Activated naive CD4-positive, alpha-beta T cell treated with anti-CD3 and anti-CD28 coated beads for 36 hours (primary cell): ENCODE measurements around the gene KIF5B. TPM values are rescaled to one million over a fixed set of nuclear protein-coding genes. Genes with fewer than 3 reads are reported as not detected.
"Not testable (repeated sequence)": the region's sequence is repeated elsewhere in the genome, so short reads cannot be mapped to it uniquely, and the experiment has no call there.

Experiments
- CTCF ChIA-PET: fragments of 350-600 bp; sonication (Branson Sonifier 250); formaldehyde crosslinking; loops from one replicate; lab custom pipeline; 2021; ENCODE audit warnings: antibody characterized with exemption; lab: Charles Lee
- DNase-seq: peaks from one replicate; pipeline ENCODE4 v3.0.0-alpha.2; 2020
- H3K27ac Mint-ChIP-seq: one replicate; pipeline ENCODE4 v1.8.0; 2021; ENCODE audit warnings: mild to moderate bottlenecking, mixed read lengths
- H3K27me3 Mint-ChIP-seq: one replicate; pipeline ENCODE4 v1.8.0; 2021; ENCODE audit warnings: low read depth, mixed read lengths
- H3K36me3 Mint-ChIP-seq: one replicate; pipeline ENCODE4 v1.8.0; 2021; ENCODE audit warnings: low read depth, mixed read lengths
- H3K4me1 Mint-ChIP-seq: one replicate; pipeline ENCODE4 v1.8.0; 2021; ENCODE audit warnings: low read depth, mixed read lengths
- H3K4me3 Mint-ChIP-seq: one replicate; pipeline ENCODE4 v1.8.0; 2021; ENCODE audit warnings: mild to moderate bottlenecking, moderate library complexity, mixed read lengths
- H3K9me3 Mint-ChIP-seq: one replicate; pipeline ENCODE4 v1.8.0; 2021; ENCODE audit warnings: mixed read lengths
- intact Hi-C: fragments of 100-400 bp; cut with micrococcal nuclease; formaldehyde crosslinking; loops from one replicate; pipeline ENCODE4 v1.15.1; 2023
- total RNA-seq, 2 experiments: library from RNA; stranded (reverse); gene quantifications; one replicate each; pipeline ENCODE4 v1.2.3, GENCODE V29; 2021

Gene KIF5B
- total RNA-seq, 2 experiments from 2014 or later = 64.9 to 67.8 TPM

DNA sequence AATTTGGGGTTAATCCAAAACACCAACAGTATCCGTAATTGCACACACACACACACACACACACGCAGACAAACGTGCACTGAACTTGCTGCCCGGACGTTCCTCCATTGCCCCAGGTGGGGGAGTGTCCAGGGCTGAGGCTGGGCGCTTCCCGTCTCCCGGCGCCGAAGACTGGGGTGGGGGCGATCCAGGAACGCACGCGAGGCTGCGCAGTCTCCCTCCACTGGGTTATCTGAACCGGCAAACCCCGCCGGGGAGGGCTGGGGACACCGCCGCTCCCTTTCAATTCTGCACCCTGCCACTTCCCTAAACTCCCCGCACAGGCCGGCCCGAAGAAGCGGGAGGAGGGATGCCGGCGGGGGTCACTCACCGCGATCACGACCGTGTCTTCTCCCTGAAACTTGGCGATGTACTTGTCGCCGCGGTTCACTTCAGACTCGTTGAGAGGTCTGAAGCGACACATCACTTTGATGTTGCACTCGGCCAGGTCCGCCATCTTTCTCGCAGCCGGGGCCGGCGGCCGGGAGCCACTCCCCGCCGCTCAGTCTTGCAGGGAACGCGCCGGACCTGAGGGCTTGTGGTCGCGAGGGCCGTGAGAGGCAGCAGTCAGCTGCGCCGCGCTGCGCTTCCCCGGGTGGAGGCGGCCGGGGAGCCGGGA lies 618 bp downstream of the KIF5B start:
- Mint-ChIP-seq H3K4me1 (peaks cover 43% of the 10 kb centered on the region), H3K36me3 (peaks cover 12% of the 10 kb centered on the region), H3K4me3 (peak overlapping the region; percentile 96), H3K27ac (peak overlapping the region; percentile 92), H3K27me3 (no peaks in the 10 kb centered on the region), H3K9me3 (no peaks in the 10 kb centered on the region)
- DNase-seq = peak; percentile 74
- CTCF ChIA-PET = interaction anchor here (0.6 to 1.1 kb wide), 3 partner anchors 33 to 772 kb away, joined by 3 read pairs; no protein-coding TSS in a partner anchor
- intact Hi-C loops = loop anchor here (1.0 to 5.0 kb wide), 7 partner anchors 127 to 1082 kb away; partner anchors contain the start of genes ARHGAP12, CCDC7 and ITGB1

DNA sequence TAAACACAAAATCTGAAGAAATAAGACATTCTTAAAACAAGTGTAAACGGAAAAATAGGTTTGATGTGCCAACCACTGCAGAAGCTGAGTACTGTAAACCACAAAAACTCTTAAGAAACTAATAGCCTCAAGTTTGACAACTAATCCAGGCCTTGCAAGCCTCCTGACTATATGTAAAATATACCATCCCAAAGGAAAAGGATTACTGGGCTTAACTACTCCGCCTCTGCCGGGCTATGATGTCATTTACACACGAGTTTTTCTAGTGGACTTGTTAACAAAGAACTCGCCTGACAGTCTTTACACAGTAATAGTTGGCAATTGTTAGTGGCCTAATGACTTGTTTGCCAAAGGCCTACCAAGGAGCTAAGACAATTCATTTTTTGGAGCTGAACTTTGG lies 2.1 kb downstream of the KIF5B start:
- CTCF ChIA-PET = interaction anchor here (0.6 to 1.1 kb wide), 2 partner anchors 31 to 546 kb away, joined by 3 to 4 read pairs; no protein-coding TSS in a partner anchor

DNA sequence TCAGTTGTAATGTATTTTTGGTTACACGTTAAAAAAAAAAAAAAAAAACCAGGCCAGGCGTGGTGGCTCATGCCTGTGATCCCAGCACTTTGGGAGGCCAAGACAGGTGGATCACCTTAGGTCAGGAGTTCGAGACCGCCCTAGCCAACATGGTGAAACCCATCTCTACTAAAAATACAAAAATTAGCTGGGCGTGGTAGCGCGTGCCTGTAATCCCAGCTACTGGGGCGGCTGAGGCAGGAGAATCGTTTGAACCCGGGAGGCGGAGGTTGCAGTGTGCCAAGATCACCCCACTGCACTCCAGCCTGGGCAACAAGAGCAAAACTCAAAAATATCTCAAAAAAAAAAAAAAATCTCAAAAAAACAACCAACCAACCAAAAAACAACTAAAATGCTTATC lies 2.8 kb downstream of the KIF5B start:
- DNase-seq, CTCF ChIA-PET, intact Hi-C loops, H3K27me3 Mint-ChIP-seq, H3K27ac Mint-ChIP-seq, H3K9me3 Mint-ChIP-seq: not testable (repeated sequence)
- Mint-ChIP-seq H3K36me3 (peaks cover 17% of the 10 kb centered on the region), H3K4me1 (peaks cover 62% of the 10 kb centered on the region), H3K4me3 (peak overlapping the region; percentile 50)

More for the DNA sequence above, 2.1 kb downstream of the KIF5B start:
- H3K4me1 Mint-ChIP-seq = peaks cover 58% of the 10 kb centered on the region
- peak overlapping the region; percentile 15 for H3K27ac Mint-ChIP-seq
- no peaks in the 10 kb centered on the region for H3K9me3 Mint-ChIP-seq
- H3K27me3 Mint-ChIP-seq = no peaks in the 10 kb centered on the region
- peaks cover 14% of the 10 kb centered on the region for H3K36me3 Mint-ChIP-seq
- intact Hi-C loops = loop anchor here (1.0 to 2.0 kb wide), 2 partner anchors 11 to 323 kb away; no protein-coding TSS in a partner anchor
- peak overlapping the region; percentile 96 for H3K4me3 Mint-ChIP-seq
- DNase-seq = no peak

- intact Hi-C loops = no loop called here
- H3K27ac Mint-ChIP-seq = no peak overlapping the region
These were observed 4.3 kb downstream of the KIF5B start for GRCh38 chr10:32051926-32052325.

GRCh38 chr10:32050177-32050576 lies 6.0 kb downstream of the KIF5B start:
- Mint-ChIP-seq H3K4me3 (no peak overlapping the region), H3K4me1 (peaks cover 76% of the 10 kb centered on the region), H3K27ac (no peak overlapping the region), H3K27me3 (no peaks in the 10 kb centered on the region), H3K9me3 (no peaks in the 10 kb centered on the region), H3K36me3 (peaks cover 35% of the 10 kb centered on the region)
- CTCF ChIA-PET = interaction anchor here (0.7 kb wide), 1 partner anchor 1120 kb away, joined by 3 read pairs; no protein-coding TSS in a partner anchor
- no peak for DNase-seq
- intact Hi-C loops = no loop called here

More at GRCh38 chr10:32051926-32052325, 4.3 kb downstream of the KIF5B start:
- CTCF ChIA-PET = no interaction called here
- peaks cover 69% of the 10 kb centered on the region for H3K4me1 Mint-ChIP-seq
- H3K36me3 Mint-ChIP-seq = peaks cover 27% of the 10 kb centered on the region
- no peaks in the 10 kb centered on the region for H3K9me3 Mint-ChIP-seq
- no peak for DNase-seq
- H3K27me3 Mint-ChIP-seq = no peaks in the 10 kb centered on the region
- H3K4me3 Mint-ChIP-seq = no peak overlapping the region

GRCh38 chr10:32049113-32049512 lies 7.1 kb downstream of the KIF5B start:
- H3K27me3 Mint-ChIP-seq = no peaks in the 10 kb centered on the region
- no peak overlapping the region for H3K27ac Mint-ChIP-seq
- no peak overlapping the region for H3K4me3 Mint-ChIP-seq
- CTCF ChIA-PET = no interaction called here
- intact Hi-C loops = no loop called here
- no peaks in the 10 kb centered on the region for H3K9me3 Mint-ChIP-seq
- no peak for DNase-seq
- H3K4me1 Mint-ChIP-seq = peaks cover 82% of the 10 kb centered on the region
- peaks cover 40% of the 10 kb centered on the region for H3K36me3 Mint-ChIP-seq

DNA sequence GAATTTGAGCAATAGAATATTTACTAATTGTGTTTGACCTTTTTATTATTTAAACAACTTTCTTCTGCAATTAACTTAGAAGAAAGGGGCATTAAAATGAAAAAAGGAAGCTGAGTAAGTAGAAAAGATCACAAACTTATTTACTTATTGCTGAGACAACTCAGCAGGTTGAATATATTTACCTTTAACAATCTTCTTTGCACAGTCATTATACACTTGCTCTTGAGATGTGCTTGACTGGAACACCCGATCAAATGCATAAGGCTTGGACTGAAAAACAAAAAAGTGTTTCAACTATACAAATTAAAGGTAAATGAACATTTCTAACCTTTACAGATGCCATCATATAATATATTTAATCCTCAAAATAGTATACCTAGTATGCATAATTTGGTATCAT lies 7.9 kb downstream of the KIF5B start:
- Mint-ChIP-seq H3K27ac (no peak overlapping the region), H3K27me3 (no peaks in the 10 kb centered on the region), H3K36me3 (peaks cover 44% of the 10 kb centered on the region), H3K4me3 (no peak overlapping the region), H3K9me3 (no peaks in the 10 kb centered on the region), H3K4me1 (peaks cover 85% of the 10 kb centered on the region)
- intact Hi-C loops = no loop called here
- DNase-seq = no peak
- CTCF ChIA-PET = no interaction called here

DNA sequence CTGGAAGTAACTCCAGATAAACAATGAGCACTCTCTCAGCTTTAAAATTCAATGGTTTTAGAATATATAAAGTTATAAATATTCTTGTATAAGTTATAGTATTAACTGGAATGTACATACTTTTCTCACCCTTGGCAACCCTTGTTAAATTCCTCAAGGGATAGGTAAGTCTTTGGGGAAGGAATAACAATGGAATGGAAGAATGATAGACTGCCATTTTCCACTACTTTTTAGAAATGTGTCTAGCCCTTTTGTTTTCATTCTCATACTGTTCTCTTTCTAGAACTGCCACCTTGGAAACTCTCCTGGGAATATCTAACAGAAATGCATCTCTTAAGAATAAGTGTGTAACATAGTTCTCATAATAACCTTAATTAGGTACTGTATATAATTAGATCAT lies 8.3 kb downstream of the KIF5B start:
- peaks cover 85% of the 10 kb centered on the region for H3K4me1 Mint-ChIP-seq
- no peaks in the 10 kb centered on the region for H3K9me3 Mint-ChIP-seq
- H3K27ac Mint-ChIP-seq = no peak overlapping the region
- intact Hi-C loops = no loop called here
- H3K36me3 Mint-ChIP-seq = peaks cover 43% of the 10 kb centered on the region
- H3K4me3 Mint-ChIP-seq = no peak overlapping the region
- DNase-seq = no peak
- no peaks in the 10 kb centered on the region for H3K27me3 Mint-ChIP-seq
- CTCF ChIA-PET = no interaction called here

GRCh38 chr10:32046151-32046550 lies 10.1 kb downstream of the KIF5B start:
- no peak overlapping the region for H3K27ac Mint-ChIP-seq
- no peaks in the 10 kb centered on the region for H3K9me3 Mint-ChIP-seq
- no peaks in the 10 kb centered on the region for H3K27me3 Mint-ChIP-seq

GRCh38 chr10:32042730-32043129 lies 13.5 kb downstream of the KIF5B start:
- Mint-ChIP-seq H3K36me3 (peaks cover 48% of the 10 kb centered on the region), H3K4me1 (peaks cover 60% of the 10 kb centered on the region)
- intact Hi-C loops = loop anchor here (1.0 to 2.0 kb wide), 2 partner anchors 12 to 20 kb away; no protein-coding TSS in a partner anchor
- CTCF ChIA-PET = interaction anchor here (0.7 kb wide), 1 partner anchor 190 kb away, joined by 3 read pairs; no protein-coding TSS in a partner anchor
- not testable (repeated sequence) for H3K27ac Mint-ChIP-seq, DNase-seq, H3K27me3 Mint-ChIP-seq, H3K4me3 Mint-ChIP-seq, H3K9me3 Mint-ChIP-seq

More at GRCh38 chr10:32046151-32046550, 10.1 kb downstream of the KIF5B start:
- DNase-seq = no peak
- peaks cover 45% of the 10 kb centered on the region for H3K36me3 Mint-ChIP-seq
- CTCF ChIA-PET = no interaction called here
- no peak overlapping the region for H3K4me3 Mint-ChIP-seq
- H3K4me1 Mint-ChIP-seq = peaks cover 80% of the 10 kb centered on the region
- intact Hi-C loops = no loop called here

- Mint-ChIP-seq H3K36me3 (peaks cover 43% of the 10 kb centered on the region), H3K27me3 (no peaks in the 10 kb centered on the region), H3K27ac (peak overlapping the region; percentile 32), H3K4me3 (no peak overlapping the region), H3K4me1 (peaks cover 50% of the 10 kb centered on the region), H3K9me3 (no peaks in the 10 kb centered on the region)
- DNase-seq = no peak
- intact Hi-C loops = loop anchor here (2.0 kb wide), 1 partner anchor 19 kb away; no protein-coding TSS in a partner anchor
- CTCF ChIA-PET = interaction anchor here (1.1 kb wide), 1 partner anchor 180 kb away, joined by 4 read pairs; no protein-coding TSS in a partner anchor
These were observed 14.8 kb downstream of the KIF5B start for GRCh38 chr10:32041290-32042028.

- no peaks in the 10 kb centered on the region for H3K9me3 Mint-ChIP-seq
- intact Hi-C loops = no loop called here
These were observed 16.5 kb downstream of the KIF5B start for GRCh38 chr10:32039734-32040133.

More at GRCh38 chr10:32039734-32040133, 16.5 kb downstream of the KIF5B start:
- DNase-seq = no peak
- Mint-ChIP-seq H3K27ac (no peak overlapping the region), H3K4me1 (peaks cover 37% of the 10 kb centered on the region), H3K27me3 (no peaks in the 10 kb centered on the region), H3K4me3 (no peak overlapping the region), H3K36me3 (peaks cover 33% of the 10 kb centered on the region)
- CTCF ChIA-PET = no interaction called here
